Measurements from ENCODE around the gene MXRA7. TPM values are rescaled to one million over a fixed set of nuclear protein-coding genes. Genes with fewer than 3 reads are reported as not detected.

MXRA7 gene
- total RNA-seq, 1 donor: 287 TPM

- no peak for TF ChIP-seq CTCF (IDR thresholded peaks at IDR 0.05; ENCODE audit: insufficient read depth, low read length)
- no peak for DNase-seq (ENCODE audit: low read depth)
- H3K4me3 ChIP-seq (ENCODE audit: low read depth, low read length): no peak overlapping the region
Measured at GRCh38 chr17:76720211-76720610, 9.4 kb upstream of the MXRA7 start.

- DNase-seq (ENCODE audit: low read depth): no peak
- no peak for TF ChIP-seq CTCF (IDR thresholded peaks at IDR 0.05; ENCODE audit: insufficient read depth, low read length)
- H3K4me3 ChIP-seq (ENCODE audit: low read depth, low read length): no peak overlapping the region
Measured at GRCh38 chr17:76718516-76718915, 7.8 kb upstream of the MXRA7 start.

- H3K4me3 ChIP-seq (ENCODE audit: low read depth, low read length): peak overlapping the region; percentile 23
- DNase-seq (ENCODE audit: low read depth): peak; percentile 97
- TF ChIP-seq CTCF (IDR thresholded peaks at IDR 0.05; ENCODE audit: insufficient read depth, low read length): no peak
Measured at GRCh38 chr17:76716839-76717215, 6.1 kb upstream of the MXRA7 start.

GRCh38 chr17:76716146-76716838 is 5.5 kb upstream of the MXRA7 start:
- DNase-seq (ENCODE audit: low read depth): peak; percentile 100
- TF ChIP-seq CTCF (IDR thresholded peaks at IDR 0.05; ENCODE audit: insufficient read depth, low read length): no peak
- H3K4me3 ChIP-seq (ENCODE audit: low read depth, low read length): peak overlapping the region; percentile 23

- H3K4me3 ChIP-seq (ENCODE audit: low read depth, low read length): no peak overlapping the region
- DNase-seq (ENCODE audit: low read depth): no peak
- TF ChIP-seq CTCF (IDR thresholded peaks at IDR 0.05; ENCODE audit: insufficient read depth, low read length): no peak
Measured at GRCh38 chr17:76715496-76715830, 4.7 kb upstream of the MXRA7 start.

DNA sequence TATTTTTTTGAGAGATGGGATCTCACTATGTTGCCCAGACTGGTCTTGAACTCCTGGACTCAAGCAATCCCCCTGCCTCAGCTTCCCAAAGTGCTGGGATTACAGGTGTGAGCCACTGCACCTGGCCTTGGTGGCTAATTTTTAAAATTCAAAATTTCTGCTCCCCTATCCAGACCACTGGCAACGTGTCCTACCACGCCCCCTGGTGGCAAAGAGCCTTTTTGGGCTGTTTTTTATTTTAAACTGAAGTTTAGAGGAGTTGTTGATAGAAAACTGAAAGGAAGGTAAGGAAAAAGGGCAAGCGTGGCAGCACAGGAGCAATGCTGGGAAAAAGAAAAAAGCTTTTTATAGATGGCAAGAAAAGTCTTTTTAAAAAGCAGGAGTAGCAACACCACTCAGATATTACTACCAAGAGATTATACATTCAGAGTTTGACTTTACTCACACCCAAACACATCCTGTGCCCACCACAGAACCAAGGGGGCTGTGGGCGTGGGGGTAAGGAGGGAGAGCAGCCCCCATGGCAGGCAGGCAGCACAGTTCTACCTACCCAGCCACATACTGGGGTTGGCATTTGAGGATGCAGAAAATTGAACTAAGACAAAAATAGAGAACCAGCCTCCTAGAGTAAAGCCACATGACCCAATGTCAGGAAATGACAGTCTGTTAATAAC is 4.2 kb upstream of the MXRA7 start:
- peak; percentile 76 for DNase-seq (ENCODE audit: low read depth)
- peak; percentile 83 for TF ChIP-seq CTCF (IDR thresholded peaks at IDR 0.05; ENCODE audit: insufficient read depth, low read length)
- no peak overlapping the region for H3K4me3 ChIP-seq (ENCODE audit: low read depth, low read length)
